Measurements from ENCODE around the gene SLC39A6. TPM values are rescaled to one million over a fixed set of nuclear protein-coding genes. Genes with fewer than 3 reads are reported as not detected.

SLC39A6 gene
- total RNA-seq, 1 experiment from 2014 or later, result 33.9 TPM

- Histone ChIP-seq H2AFZ (ENCODE audit: low read length) (no peak overlapping the region), H4K5ac (ENCODE audit: insufficient read length, low read depth, low read length) (no peak overlapping the region), H3T11ph (ENCODE audit: low read length) (no peak overlapping the region), H3K18ac (ENCODE audit: insufficient read length, low read depth, low read length) (no peak overlapping the region), H3K4me2 (ENCODE audit: insufficient read depth, insufficient read length, low read length) (no peak overlapping the region), H4K20me1 (ENCODE audit: control insufficient read depth, insufficient read depth, insufficient read length) (no peaks in the 10 kb centered on the region), H3K27ac (ENCODE audit: insufficient read length, low read depth, low read length) (no peak overlapping the region), H3K4ac (ENCODE audit: low read depth, low read length) (no peak overlapping the region), H3K79me1 (ENCODE audit: insufficient read depth, low read depth, low read length, poor library complexity, severe bottlenecking) (no peaks in the 10 kb centered on the region), H3K4me1 (ENCODE audit: insufficient read depth, low read length) (no peaks in the 10 kb centered on the region), H4K91ac (ENCODE audit: insufficient read length, low read depth, low read length) (no peak overlapping the region), H2BK15ac (ENCODE audit: low read depth, low read length) (no peak overlapping the region), H3K14ac (ENCODE audit: insufficient read depth, low read length) (no peak overlapping the region), H3K9ac (ENCODE audit: extremely low read depth, insufficient read length, low read length) (no peak overlapping the region), H2AK5ac (ENCODE audit: insufficient read length, low read length) (no peak overlapping the region), H4K8ac (replicated peaks; ENCODE audit: insufficient read length, low read depth, low read length) (no peak overlapping the region), H2BK12ac (ENCODE audit: insufficient read length, low read depth, low read length) (no peak overlapping the region), H3K23me2 (ENCODE audit: insufficient read length, low read depth, low read length, poor library complexity, severe bottlenecking) (no peaks in the 10 kb centered on the region), H3K56ac (ENCODE audit: insufficient read length, low read depth, low read length) (no peak overlapping the region), H2BK5ac (ENCODE audit: insufficient read length, low read length) (no peak overlapping the region), H2BK120ac (ENCODE audit: low read depth, low read length, poor library complexity, severe bottlenecking) (no peak overlapping the region), H2BK20ac (ENCODE audit: low read depth, low read length, poor library complexity, severe bottlenecking) (no peak overlapping the region), H3K79me2 (ENCODE audit: insufficient read depth, low read length) (no peaks in the 10 kb centered on the region), H3K27me3 (ENCODE audit: insufficient read depth, low read length) (no peaks in the 10 kb centered on the region), H3K23ac (ENCODE audit: insufficient read length, low read depth, low read length) (no peak overlapping the region), H3K9me3 (ENCODE audit: control insufficient read depth, low read depth, low read length) (no peaks in the 10 kb centered on the region)
- no peak for DNase-seq
- no peaks in the 10 kb centered on the region for H3K27me3 Mint-ChIP-seq (ENCODE audit: low read depth)
- no peak overlapping the region for H3K27ac Mint-ChIP-seq
- H3K4me1 Mint-ChIP-seq, result no peaks in the 10 kb centered on the region
- no peak overlapping the region for H3K4me3 Mint-ChIP-seq
- peaks cover 52 to 90% (median 73%) of the 10 kb centered on the region in 3 experiments for H3K36me3 Mint-ChIP-seq (ENCODE audit: insufficient read depth in 1 of 3, low read depth in 3 of 3)
- WGBS (ENCODE audit: extremely low coverage, insufficient read length, low lambda C conversion rate), result no CpG with 5 or more reads among the region's 3 CpGs
- TF ChIP-seq CTCF (conservative IDR thresholded peaks at IDR 0.05), result no peak
- H3K9me3 Mint-ChIP-seq, result no peaks in the 10 kb centered on the region
Measured at GRCh38 chr18:36167692-36168218, 38.6 kb upstream of the SLC39A6 start.

All from H9 (cell line).